H9 (cell line): ENCODE measurements around the gene GTF3C6. TPM values are rescaled to one million over a fixed set of nuclear protein-coding genes. Genes with fewer than 3 reads are reported as not detected.

ENCODE experiments used
- DNase-seq: peaks from one replicate; pipeline ENCODE4 v3.0.0-alpha.2; 2017
- H2AFZ ChIP-seq: one replicate; pipeline ENCODE4 v1.6.1; 2013; ENCODE audit warnings: mild to moderate bottlenecking, low read length, control low read depth, moderate library complexity
- H2AK5ac ChIP-seq: 2 replicates; pipeline ENCODE4 v1.6.1; 2013; ENCODE audit warnings: low read length, control low read depth, mixed read lengths; ENCODE audit not compliant: insufficient read length
- H2BK120ac ChIP-seq: one replicate; pipeline ENCODE4 v1.6.1; 2013; ENCODE audit warnings: low read depth, mild to moderate bottlenecking, low read length, control low read depth, inconsistent platforms; ENCODE audit not compliant: poor library complexity, severe bottlenecking
- H2BK12ac ChIP-seq: 2 replicates; pipeline ENCODE4 v1.6.1; 2013; ENCODE audit warnings: low read length, control low read depth, mixed read lengths, low read depth; ENCODE audit not compliant: insufficient read length
- H2BK15ac ChIP-seq: 2 replicates; pipeline ENCODE4 v1.6.1; 2013; ENCODE audit warnings: low read depth, low read length, control low read depth
- H2BK20ac ChIP-seq: one replicate; pipeline ENCODE4 v1.6.1; 2013; ENCODE audit warnings: low read depth, mild to moderate bottlenecking, low read length, control low read depth, inconsistent platforms; ENCODE audit not compliant: poor library complexity, severe bottlenecking
- H2BK5ac ChIP-seq: 2 replicates; pipeline ENCODE4 v1.6.1; 2013; ENCODE audit warnings: low read length, control low read depth, mixed read lengths; ENCODE audit not compliant: insufficient read length
- H3K14ac ChIP-seq: 2 replicates; pipeline ENCODE4 v1.6.1; 2013; ENCODE audit warnings: low read length, control low read depth; ENCODE audit not compliant: insufficient read depth
- H3K18ac ChIP-seq: 2 replicates; pipeline ENCODE4 v1.6.1; 2013; ENCODE audit warnings: low read depth, mild to moderate bottlenecking, mixed read lengths, low read length, control low read depth; ENCODE audit not compliant: insufficient read length
- H3K23ac ChIP-seq: 2 replicates; pipeline ENCODE4 v1.6.1; 2013; ENCODE audit warnings: low read length, control low read depth, mixed read lengths, low read depth; ENCODE audit not compliant: insufficient read length
- H3K23me2 ChIP-seq: 2 replicates; pipeline ENCODE4 v1.6.1; 2013; ENCODE audit warnings: low read depth, mild to moderate bottlenecking, mixed read lengths, low read length, control low read depth; ENCODE audit not compliant: insufficient read length, poor library complexity, severe bottlenecking
- H3K27ac ChIP-seq: 2 replicates; pipeline ENCODE4 v1.5.1; 2013; ENCODE audit warnings: low read length, control low read depth, mixed read lengths, low read depth; ENCODE audit not compliant: insufficient read length
- H3K27me3 ChIP-seq: 2 replicates; pipeline ENCODE4 v1.6.1; 2013; ENCODE audit warnings: low read length, control low read depth, inconsistent platforms; ENCODE audit not compliant: insufficient read depth
- H3K4ac ChIP-seq: 2 replicates; pipeline ENCODE4 v1.6.1; 2013; ENCODE audit warnings: low read depth, mild to moderate bottlenecking, control low read depth, inconsistent platforms, low read length, moderate library complexity
- H3K4me1 ChIP-seq: 2 replicates; pipeline ENCODE4 v1.6.1; 2013; ENCODE audit warnings: low read length, control low read depth, inconsistent platforms; ENCODE audit not compliant: insufficient read depth
- H3K4me2 ChIP-seq: 2 replicates; pipeline ENCODE4 v1.6.1; 2013; ENCODE audit warnings: low read length, control low read depth, mixed read lengths; ENCODE audit not compliant: insufficient read length, insufficient read depth
- H3K56ac ChIP-seq: 2 replicates; pipeline ENCODE4 v1.6.1; 2013; ENCODE audit warnings: low read depth, mild to moderate bottlenecking, mixed read lengths, low read length, control low read depth; ENCODE audit not compliant: insufficient read length
- H3K79me1 ChIP-seq: 2 replicates; pipeline ENCODE4 v1.6.1; 2013; ENCODE audit warnings: low read depth, mild to moderate bottlenecking, moderate library complexity, low read length, control low read depth, inconsistent platforms; ENCODE audit not compliant: insufficient read depth, poor library complexity, severe bottlenecking
- H3K79me2 ChIP-seq: 2 replicates; pipeline ENCODE4 v1.6.1; 2013; ENCODE audit warnings: low read length, control low read depth, inconsistent platforms; ENCODE audit not compliant: insufficient read depth
- H3K9ac ChIP-seq: 2 replicates; pipeline ENCODE4 v1.6.1; 2013; ENCODE audit warnings: low read length, control low read depth, mixed read lengths; ENCODE audit not compliant: insufficient read length; ENCODE audit errors: extremely low read depth
- H3K9me3 ChIP-seq: one replicate; pipeline ENCODE4 v1.6.1; 2013; ENCODE audit warnings: low read depth, low read length, inconsistent platforms; ENCODE audit not compliant: control insufficient read depth
- H3T11ph ChIP-seq: one replicate; pipeline ENCODE4 v1.6.1; 2013; ENCODE audit warnings: mild to moderate bottlenecking, low read length, control low read depth, inconsistent platforms
- H4K20me1 ChIP-seq: one replicate; pipeline ENCODE4 v1.6.1; 2013; ENCODE audit not compliant: control insufficient read depth, insufficient read length, insufficient read depth
- H4K5ac ChIP-seq: 2 replicates; pipeline ENCODE4 v1.6.1; 2013; ENCODE audit warnings: low read depth, mild to moderate bottlenecking, mixed read lengths, low read length, control low read depth; ENCODE audit not compliant: insufficient read length
- H4K8ac ChIP-seq: replicated peaks from 2 replicates; pipeline ENCODE4 v1.6.1; 2013; ENCODE audit warnings: low read length, control low read depth, mixed read lengths, low read depth; ENCODE audit not compliant: insufficient read length
- H4K91ac ChIP-seq: 2 replicates; pipeline ENCODE4 v1.6.1; 2013; ENCODE audit warnings: low read depth, mild to moderate bottlenecking, moderate library complexity, mixed read lengths, low read length, control low read depth; ENCODE audit not compliant: insufficient read length
- H3K27ac Mint-ChIP-seq, 3 experiments: 2 replicates in 2 of 3; 3 replicates in 1 of 3; pipeline ENCODE4 v1.8.0; 2020 to 2021; ENCODE audit warnings: mixed read lengths in 3 of 3, mild to moderate bottlenecking in 1 of 3, moderate library complexity in 1 of 3
- H3K27me3 Mint-ChIP-seq: 2 replicates; pipeline ENCODE4 v1.8.0; 2021; ENCODE audit warnings: low read depth, mild to moderate bottlenecking, moderate library complexity, mixed read lengths
- H3K36me3 Mint-ChIP-seq, 3 experiments: 2 replicates in 2 of 3; 3 replicates in 1 of 3; pipeline ENCODE4 v1.8.0; 2020 to 2021; ENCODE audit warnings: low read depth in 3 of 3, mixed read lengths in 3 of 3; ENCODE audit not compliant: insufficient read depth in 1 of 3
- H3K4me1 Mint-ChIP-seq, 2 experiments: 2 replicates each; pipeline ENCODE4 v1.8.0; 2020; ENCODE audit warnings: mixed read lengths in 2 of 2
- H3K4me3 Mint-ChIP-seq, 2 experiments: 2 replicates in 1 of 2; 3 replicates in 1 of 2; pipeline ENCODE4 v1.8.0; 2020 to 2021; ENCODE audit warnings: mild to moderate bottlenecking in 2 of 2, mixed read lengths in 2 of 2, moderate library complexity in 1 of 2
- H3K9me3 Mint-ChIP-seq, 2 experiments: 2 replicates in 1 of 2; 3 replicates in 1 of 2; pipeline ENCODE4 v1.8.0; 2020; ENCODE audit warnings: mild to moderate bottlenecking in 2 of 2, mixed read lengths in 2 of 2, moderate library complexity in 1 of 2
- WGBS: extraction: QIAGEN DNeasy Blood & Tissue Kit; methylation state at CpG from one replicate; pipeline ENCODE4 v1.1.7; 2013; ENCODE audit warnings: missing lambda C conversion rate, low lambda C conversion rate, mixed read lengths; ENCODE audit not compliant: insufficient read length; ENCODE audit errors: extremely low coverage; 5-methylcytosine and 5-hydroxymethylcytosine counted together
- total RNA-seq: library from RNA; stranded (reverse); gene quantifications from 2 replicates; pipeline ENCODE4 v1.2.1, GENCODE V29; 2021
- TF ChIP-seq, protein P1 (sequence below): fragments of 200-600 bp; sonication (generic); conservative IDR thresholded peaks from 3 replicates; pipeline ENCODE4 v1.8.0; 2021; ENCODE audit warnings: antibody characterized with exemption, mild to moderate bottlenecking

Gene GTF3C6
- total RNA-seq, 1 experiment from 2014 or later: 106 TPM

DNA sequence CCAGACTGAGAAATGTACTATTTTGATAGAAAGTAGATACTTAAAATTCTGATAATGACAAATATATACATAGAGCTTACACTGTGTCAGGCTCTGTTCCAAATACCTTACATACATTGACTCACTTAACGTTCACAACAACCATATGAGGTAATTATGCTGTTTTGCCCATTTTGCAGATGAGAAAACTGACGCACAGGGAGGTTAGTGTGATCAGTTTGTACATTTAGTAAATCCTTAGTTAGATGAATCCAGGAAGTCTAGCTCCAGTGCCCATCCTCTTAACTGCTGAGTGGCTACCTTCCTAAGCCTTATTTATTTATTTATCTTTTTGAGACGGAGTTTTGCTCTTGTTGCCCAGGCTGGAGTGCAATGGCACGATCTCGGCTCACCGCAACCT is 23.3 kb upstream of the GTF3C6 start:
- no peak overlapping the region for H3K14ac ChIP-seq
- no peak overlapping the region for H4K5ac ChIP-seq
- no peak overlapping the region for H3K27ac Mint-ChIP-seq
- H3K36me3 Mint-ChIP-seq: no peaks in the 10 kb centered on the region
- no peak overlapping the region for H3K4me2 ChIP-seq
- no peak overlapping the region for H3K27ac ChIP-seq
- H3K4me3 Mint-ChIP-seq: no peak overlapping the region; a peak in 1 of 5 replicates
- H2BK12ac ChIP-seq: no peak overlapping the region
- DNase-seq: no peak
- no peak overlapping the region for H3K9ac ChIP-seq
- no peak overlapping the region for H3K4ac ChIP-seq
- H3K9me3 ChIP-seq: no peaks in the 10 kb centered on the region
- no peaks in the 10 kb centered on the region for H4K20me1 ChIP-seq
- H3K23me2 ChIP-seq: no peaks in the 10 kb centered on the region
- H3K23ac ChIP-seq: no peak overlapping the region
- no peaks in the 10 kb centered on the region for H3K79me2 ChIP-seq
- no peak overlapping the region for H2BK15ac ChIP-seq
- H3K27me3 Mint-ChIP-seq: no peaks in the 10 kb centered on the region; the same call in 1 of the 2 replicates
- no peak overlapping the region for H3K18ac ChIP-seq
- no peaks in the 10 kb centered on the region for H3K79me1 ChIP-seq
- no peaks in the 10 kb centered on the region for H3K4me1 ChIP-seq
- H3K27me3 ChIP-seq: no peaks in the 10 kb centered on the region
- no peaks in the 10 kb centered on the region for H3K4me1 Mint-ChIP-seq
- H2AFZ ChIP-seq: no peak overlapping the region
- no peaks in the 10 kb centered on the region for H3K9me3 Mint-ChIP-seq
- no peak overlapping the region for H3K56ac ChIP-seq
- H2BK20ac ChIP-seq: no peak overlapping the region
- no CpG with 5 or more reads among the region's 6 CpGs for WGBS
- H2AK5ac ChIP-seq: no peak overlapping the region
- no peak overlapping the region for H4K8ac ChIP-seq
- TF ChIP-seq, protein P1, sequence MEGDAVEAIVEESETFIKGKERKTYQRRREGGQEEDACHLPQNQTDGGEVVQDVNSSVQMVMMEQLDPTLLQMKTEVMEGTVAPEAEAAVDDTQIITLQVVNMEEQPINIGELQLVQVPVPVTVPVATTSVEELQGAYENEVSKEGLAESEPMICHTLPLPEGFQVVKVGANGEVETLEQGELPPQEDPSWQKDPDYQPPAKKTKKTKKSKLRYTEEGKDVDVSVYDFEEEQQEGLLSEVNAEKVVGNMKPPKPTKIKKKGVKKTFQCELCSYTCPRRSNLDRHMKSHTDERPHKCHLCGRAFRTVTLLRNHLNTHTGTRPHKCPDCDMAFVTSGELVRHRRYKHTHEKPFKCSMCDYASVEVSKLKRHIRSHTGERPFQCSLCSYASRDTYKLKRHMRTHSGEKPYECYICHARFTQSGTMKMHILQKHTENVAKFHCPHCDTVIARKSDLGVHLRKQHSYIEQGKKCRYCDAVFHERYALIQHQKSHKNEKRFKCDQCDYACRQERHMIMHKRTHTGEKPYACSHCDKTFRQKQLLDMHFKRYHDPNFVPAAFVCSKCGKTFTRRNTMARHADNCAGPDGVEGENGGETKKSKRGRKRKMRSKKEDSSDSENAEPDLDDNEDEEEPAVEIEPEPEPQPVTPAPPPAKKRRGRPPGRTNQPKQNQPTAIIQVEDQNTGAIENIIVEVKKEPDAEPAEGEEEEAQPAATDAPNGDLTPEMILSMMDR: no peak
- no peak overlapping the region for H2BK5ac ChIP-seq
- H4K91ac ChIP-seq: no peak overlapping the region
- H3T11ph ChIP-seq: no peak overlapping the region
- H2BK120ac ChIP-seq: no peak overlapping the region
